B cell (primary cell): Measurements from ENCODE around the gene TSPOAP1. TPM values are rescaled to one million over a fixed set of nuclear protein-coding genes. Genes with fewer than 3 reads are reported as not detected.

Experiments used
- ATAC-seq: fragments of 200-7000 bp; cut with Tn5 transposase; one replicate; pipeline ENCODE4 v1.10.0; 2021; ENCODE audit warnings: low read depth, mild to moderate bottlenecking, moderate number of reproducible peaks, moderate library complexity
- CTCF ChIA-PET: fragments of 350-600 bp; sonication (Branson Sonifier 250); formaldehyde crosslinking; loops from one replicate; lab custom pipeline; 2021; ENCODE audit warnings: antibody characterized with exemption, inconsistent platforms; lab: Charles Lee
- POLR2A ChIA-PET: fragments of 350-600 bp; sonication (Branson Sonifier 250); formaldehyde crosslinking; loops from one replicate; lab custom pipeline; 2021; ENCODE audit warnings: antibody characterized with exemption; lab: Charles Lee
- DNase-seq: peaks from one replicate; pipeline ENCODE4 v3.0.0; 2013
- H2AFZ ChIP-seq: 2 replicates; pipeline ENCODE4 v1.6.1; 2012; ENCODE audit warnings: mild to moderate bottlenecking, low read depth, low read length; ENCODE audit not compliant: insufficient read depth, poor library complexity, severe bottlenecking
- H3K27ac ChIP-seq, 2 donors: 1 replicate in 1 of 2; 2 replicates in 1 of 2; pipeline ENCODE4 v1.5.1; 2012 to 2013; ENCODE audit warnings: low read length in 2 of 2, mild to moderate bottlenecking in 2 of 2, moderate library complexity in 1 of 2
- H3K27me3 ChIP-seq, 4 experiments: fragments of 200-600 bp in 1 of 4; sonication (generic) in 1 of 4; replicated peaks in 1 of 4; 1 replicate in 2 of 4; 2 replicates in 2 of 4; pipeline versions ENCODE4 v1.6.1 to v1.7.0; 2013 to 2016; ENCODE audit warnings: low read length in 3 of 4, mild to moderate bottlenecking in 2 of 4, mixed read lengths in 1 of 4, moderate library complexity in 1 of 4; ENCODE audit not compliant: insufficient read depth in 4 of 4, control insufficient read depth in 3 of 4; ENCODE audit errors: control extremely low read depth in 1 of 4
- H3K36me3 ChIP-seq, 2 experiments: replicated peaks in 1 of 2; 1 replicate in 1 of 2; 2 replicates in 1 of 2; pipeline versions ENCODE4 v1.6.1 to v1.7.1; 2013; ENCODE audit warnings: low read length in 1 of 2; ENCODE audit not compliant: insufficient read depth in 2 of 2, control insufficient read depth in 1 of 2; ENCODE audit errors: control extremely low read depth in 1 of 2, extremely low read depth in 1 of 2
- H3K4me1 ChIP-seq, 2 donors: fragments of 200-600 bp in 1 of 2; sonication (generic) in 1 of 2; 1 replicate in 1 of 2; 2 replicates in 1 of 2; pipeline versions ENCODE4 v1.5.1 to v1.6.1; 2013 to 2017; ENCODE audit warnings: low read length in 2 of 2; ENCODE audit not compliant: control insufficient read depth in 2 of 2, insufficient read depth in 2 of 2
- H3K4me2 ChIP-seq: replicated peaks from 2 replicates; pipeline ENCODE3; 2012; ENCODE audit warnings: mild to moderate bottlenecking, low read depth, low read length; ENCODE audit not compliant: poor library complexity, severe bottlenecking
- H3K4me3 ChIP-seq, 5 experiments: fragments of 200-600 bp in 1 of 5; sonication (generic) in 1 of 5; 1 replicate in 3 of 5; 2 replicates in 2 of 5; pipeline versions ENCODE4 v1.5.1 to v1.7.0; 2011 to 2016; ENCODE audit warnings: low read length in 4 of 5, mild to moderate bottlenecking in 4 of 5, low read depth in 2 of 5, control low read depth in 1 of 5, moderate library complexity in 1 of 5; ENCODE audit not compliant: insufficient read depth in 1 of 5; ENCODE audit errors: control extremely low read depth in 1 of 5, extremely low read depth in 1 of 5
- H3K79me2 ChIP-seq: fragments of 200-600 bp; sonication (generic); one replicate; pipeline ENCODE4 v1.6.0; 2016; ENCODE audit warnings: low read length; ENCODE audit not compliant: control insufficient read depth, insufficient read depth
- H3K9ac ChIP-seq: fragments of 200-600 bp; sonication (generic); 2 replicates; pipeline ENCODE4 v1.6.1; 2017; ENCODE audit warnings: mild to moderate bottlenecking, low read length, moderate library complexity
- H3K9me3 ChIP-seq, 3 donors: one replicate each; pipeline versions ENCODE4 v1.6.1 to v1.7.1; 2013; ENCODE audit warnings: low read length in 2 of 3; ENCODE audit not compliant: control insufficient read depth in 2 of 3, insufficient read depth in 1 of 3; ENCODE audit errors: control extremely low read depth in 1 of 3
- H4K20me1 ChIP-seq: 2 replicates; pipeline ENCODE4 v1.6.0; 2012; ENCODE audit warnings: mild to moderate bottlenecking, low read length; ENCODE audit not compliant: insufficient read depth, control insufficient read depth, poor library complexity, severe bottlenecking
- H3K27ac Mint-ChIP-seq: one replicate; pipeline ENCODE4 v1.8.0; 2021; ENCODE audit warnings: mixed read lengths
- H3K27me3 Mint-ChIP-seq: one replicate; pipeline ENCODE4 v1.8.0; 2021; ENCODE audit warnings: mixed read lengths
- H3K4me1 Mint-ChIP-seq: one replicate; pipeline ENCODE4 v1.8.0; 2021; ENCODE audit warnings: mixed read lengths
- H3K4me3 Mint-ChIP-seq: one replicate; pipeline ENCODE4 v1.8.0; 2021; ENCODE audit warnings: mixed read lengths
- H3K9me3 Mint-ChIP-seq: one replicate; pipeline ENCODE4 v1.8.0; 2022; ENCODE audit warnings: mixed read lengths; ENCODE audit not compliant: insufficient read depth
- CTCF ChIP-seq: fragments of 200-600 bp; IDR thresholded peaks from one replicate; pipeline ENCODE4 v1.8.0; 2022; ENCODE audit warnings: antibody characterized with exemption, mild to moderate bottlenecking
- EZH2 ChIP-seq: IDR thresholded peaks from 2 replicates; pipeline ENCODE4 v1.6.1; 2012; ENCODE audit warnings: borderline replicate concordance, low read depth, mild to moderate bottlenecking, moderate library complexity, low read length; ENCODE audit not compliant: insufficient read depth, poor library complexity, severe bottlenecking
- WGBS: methylation state at CpG from one replicate; pipeline ENCODE4 v1.1.5; 2013; ENCODE audit warnings: missing lambda C conversion rate; ENCODE audit not compliant: insufficient coverage; 5-methylcytosine and 5-hydroxymethylcytosine counted together
- intact Hi-C: fragments of 100-400 bp; cut with micrococcal nuclease; formaldehyde crosslinking; loops from one replicate; pipeline ENCODE4 v1.10.0; 2022
- polyA plus RNA-seq: library from polyadenylated mRNA; depleted of rRNA; stranded (reverse); fragments of >200 nt; gene quantifications from 2 replicates; pipeline ENCODE4 v1.2.3, GENCODE V29; 2012
- total RNA-seq, 2 donors: library from RNA; stranded (reverse); fragments of 120-200 nt in 1 of 2; gene quantifications; 1 replicate in 1 of 2; 2 replicates in 1 of 2; pipeline versions ENCODE4 v1.2.3 to v1.2.4, GENCODE V29; 2013 to 2022

The TSPOAP1 gene
- total and polyA plus RNA-seq, 2 donors (not counting 1 experiment from before 2014, with no cell fraction given) = 10.8 to 30.7 TPM

- H3K4me2 ChIP-seq = no peak overlapping the region
- H2AFZ ChIP-seq = no peak overlapping the region
- TF ChIP-seq EZH2 = no peak
- TF ChIP-seq CTCF = no peak
- no peaks in the 10 kb centered on the region for H3K9me3 ChIP-seq
- intact Hi-C loops = no loop called here
- H3K27me3 ChIP-seq = no peaks in the 10 kb centered on the region
- Mint-ChIP-seq H3K9me3 (no peaks in the 10 kb centered on the region), H3K4me3 (no peak overlapping the region), H3K4me1 (peaks cover 10% of the 10 kb centered on the region), H3K27me3 (no peaks in the 10 kb centered on the region), H3K27ac (no peak overlapping the region)
- H3K27ac ChIP-seq = no peak overlapping the region
- ATAC-seq (no peak), DNase-seq (no peak)
- H4K20me1 ChIP-seq = no peaks in the 10 kb centered on the region
- no peak overlapping the region for H3K9ac ChIP-seq
- H3K4me3 ChIP-seq = no peak overlapping the region
- WGBS = 95% methylated on average over 14 of the region's 20 CpGs
- H3K79me2 ChIP-seq = no peaks in the 10 kb centered on the region
- CTCF ChIA-PET = interaction anchor here (0.6 to 1.1 kb wide), 2 partner anchors 10 to 37 kb away, joined by 3 to 4 read pairs; no protein-coding TSS in a partner anchor
- peaks cover 0 to 9% of the 10 kb centered on the region in 2 donors for H3K4me1 ChIP-seq
- POLR2A ChIA-PET = no interaction called here
- no peaks in the 10 kb centered on the region for H3K36me3 ChIP-seq
These were observed 21.0 kb downstream of the TSPOAP1 start for GRCh38 chr17:58307468-58308172.
